HG02798 (cell line): ENCODE results near the gene DNAJC3.
"Not testable (repeated sequence)": the region's sequence is repeated elsewhere in the genome, so short reads cannot be mapped to it uniquely, and the experiment has no call there.

Experiments
- ATAC-seq: cut with Tn5 transposase; IDR thresholded peaks from one replicate; pipeline ENCODE4 v1.9.1; 2021; ENCODE audit warnings: mild to moderate bottlenecking; ENCODE audit not compliant: unreplicated experiment, poor library complexity

DNAJC3 gene

DNA sequence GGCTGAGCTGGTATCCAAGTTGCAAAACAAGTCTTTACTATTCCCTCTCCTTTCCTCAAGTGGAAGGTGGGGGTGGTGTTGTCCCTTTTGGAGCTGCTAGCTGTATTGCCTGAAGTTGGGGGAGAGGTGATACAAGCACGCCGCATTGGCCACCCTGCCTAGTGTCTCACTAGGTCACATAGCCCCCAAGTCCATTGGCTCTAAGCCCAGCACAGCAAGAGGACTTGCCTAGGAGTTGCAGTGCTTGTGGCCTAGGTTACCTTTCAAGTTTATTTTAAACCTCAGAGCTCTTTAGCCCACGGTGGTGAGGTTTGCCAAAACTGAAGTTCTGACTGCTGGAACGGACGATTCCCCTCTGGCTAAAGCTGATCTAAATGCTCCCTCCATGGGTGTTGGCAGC lies 5.3 kb upstream of the DNAJC3 start:
- ATAC-seq: no peak

DNA sequence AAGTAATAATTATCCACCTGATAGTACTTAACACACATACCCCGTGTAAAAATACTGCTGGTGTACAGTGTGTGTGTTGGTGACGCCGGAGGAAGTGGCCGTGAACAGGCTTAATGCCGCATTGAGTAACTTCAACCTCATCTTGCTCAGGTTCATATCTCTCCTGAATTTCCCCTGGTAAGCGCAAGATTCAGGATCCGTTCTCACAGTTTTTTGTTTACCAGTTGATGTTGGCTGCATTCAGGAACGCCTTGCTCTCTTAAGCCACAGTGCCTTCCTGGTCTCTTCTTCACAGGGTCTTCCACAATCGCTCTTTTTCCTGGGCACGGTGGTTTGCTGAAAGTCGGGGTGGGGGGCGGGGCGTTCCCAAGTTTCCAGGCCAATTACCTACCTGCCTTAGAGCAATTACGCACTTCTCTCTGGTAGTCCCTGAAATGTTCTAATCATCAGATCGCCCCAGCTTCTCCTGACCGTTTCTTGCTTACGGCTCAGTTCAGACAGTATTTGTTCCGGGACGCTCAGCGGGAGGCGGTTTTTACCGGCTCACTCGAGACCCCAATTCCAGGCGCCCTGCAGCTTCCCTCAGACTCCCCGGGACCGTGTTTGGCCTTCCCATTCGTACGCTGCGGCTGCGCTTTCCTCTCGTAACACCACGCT lies 706 bp upstream of the DNAJC3 start:
- ATAC-seq: no peak

DNA sequence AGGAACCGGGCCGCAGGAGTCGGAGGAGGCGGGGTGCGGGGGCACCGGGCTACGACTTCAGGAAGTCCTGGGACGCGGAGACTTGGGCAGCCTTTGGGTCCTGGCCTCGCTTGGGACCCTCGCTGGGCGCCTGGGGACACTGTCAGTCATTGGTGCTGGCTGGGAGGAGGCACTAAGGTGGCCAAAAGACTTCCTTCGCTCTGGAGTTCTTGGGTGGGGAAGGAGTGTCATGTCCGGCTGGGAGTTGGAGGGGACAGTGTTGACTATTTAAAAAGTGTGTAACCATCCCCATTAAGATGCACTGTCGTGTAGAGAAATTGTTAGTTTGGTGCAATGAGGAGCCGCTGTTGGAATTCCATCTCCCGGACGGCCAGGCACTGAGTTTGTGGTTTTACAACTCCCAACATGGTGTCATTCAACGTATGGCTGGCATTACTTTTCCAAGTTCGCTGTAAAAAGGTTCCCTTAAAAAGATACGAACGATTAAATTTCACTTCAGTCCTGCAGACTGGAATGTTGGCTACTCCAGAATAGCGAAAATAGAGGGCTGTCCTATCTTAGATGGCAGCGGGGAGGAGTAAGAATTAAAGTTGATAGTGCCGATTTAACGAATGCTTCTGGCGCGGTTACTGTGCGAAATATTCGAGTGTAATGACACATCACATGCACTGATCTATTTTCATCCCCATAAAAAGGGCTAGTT lies 776 bp downstream of the DNAJC3 start:
- ATAC-seq: no peak

DNA sequence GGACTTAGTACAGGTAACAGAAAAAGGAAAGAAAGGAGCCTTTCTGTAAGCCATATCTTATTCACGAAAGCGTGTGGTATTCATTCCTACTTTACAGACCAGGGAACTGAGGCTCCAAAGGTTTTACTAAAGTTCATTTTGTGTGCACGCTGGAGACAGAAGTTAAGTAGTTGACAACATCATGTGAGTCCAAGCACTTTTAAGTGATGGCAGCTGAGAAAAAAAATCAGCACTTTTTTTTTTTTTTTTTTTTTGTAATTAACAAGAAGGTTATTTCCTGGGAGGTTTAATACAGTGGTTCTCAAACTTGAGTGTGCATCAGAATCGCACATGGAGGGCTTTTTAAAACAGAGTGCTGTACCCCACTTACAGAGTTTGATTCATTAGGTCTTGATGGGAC lies 2.0 kb downstream of the DNAJC3 start:
- ATAC-seq: no peak

GRCh38 chr13:95679722-95680121 lies 2.8 kb downstream of the DNAJC3 start:
- ATAC-seq: no peak

DNA sequence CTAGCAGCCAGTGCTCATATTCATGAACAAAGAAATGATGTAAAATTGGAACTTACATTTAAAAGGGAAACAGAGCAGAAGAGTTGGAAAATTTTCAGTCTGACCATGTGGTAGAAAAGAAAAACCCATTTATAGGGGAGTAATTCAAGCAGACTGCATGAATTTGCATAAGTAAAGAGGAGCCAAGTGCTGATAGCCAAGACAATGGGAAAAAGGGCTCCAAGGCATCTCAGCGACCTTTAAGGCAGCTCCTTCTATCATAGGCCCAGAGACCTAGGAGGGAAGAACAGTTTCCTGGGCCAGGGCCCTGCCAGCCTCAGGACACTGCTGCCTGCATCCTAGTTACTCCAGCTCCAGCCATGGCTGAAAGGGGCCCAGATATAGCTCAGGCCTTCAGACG lies 7.5 kb downstream of the DNAJC3 start:
- no peak for ATAC-seq

DNA sequence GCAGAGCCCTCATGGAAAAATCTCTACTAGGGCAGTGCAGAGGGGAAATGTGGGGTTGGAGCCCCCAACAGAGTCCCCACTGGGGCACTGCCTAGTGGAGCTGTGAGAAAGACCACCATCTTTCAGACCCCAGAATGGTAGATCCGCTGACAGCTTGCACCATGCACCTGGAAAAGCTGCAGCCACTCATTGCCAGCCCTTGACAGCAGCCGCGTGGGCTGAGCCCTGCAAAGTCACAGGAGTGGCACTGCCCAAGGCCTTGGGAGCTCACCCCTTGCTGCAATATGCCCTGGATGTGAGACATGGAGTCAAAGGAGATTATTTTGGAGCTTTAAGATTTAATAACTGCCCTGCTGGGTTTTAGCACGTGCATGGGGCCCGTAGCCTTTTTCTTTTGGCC lies 8.0 kb downstream of the DNAJC3 start:
- not testable (repeated sequence) for ATAC-seq

GRCh38 chr13:95689582-95689926 lies 12.6 kb downstream of the DNAJC3 start:
- ATAC-seq: no peak

DNA sequence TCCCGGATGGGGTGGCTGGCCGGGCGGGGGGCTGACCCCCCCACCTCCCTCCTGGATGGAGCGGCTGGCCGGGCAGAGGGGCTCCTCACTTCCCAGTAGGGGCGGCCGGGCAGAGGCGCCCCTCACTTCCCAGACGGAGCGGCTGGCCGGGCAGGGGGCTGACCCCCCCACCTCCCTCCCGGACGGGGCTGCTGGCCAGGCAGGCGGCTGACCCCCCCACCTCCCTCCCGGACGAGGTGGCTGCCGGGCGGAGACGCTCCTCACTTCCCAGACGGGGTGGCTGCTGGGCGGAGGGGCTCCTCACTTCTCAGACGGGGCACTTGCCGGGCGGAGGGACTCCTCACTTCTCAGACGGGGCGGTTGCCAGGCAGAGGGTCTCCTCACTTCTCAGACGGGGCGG lies 14.0 kb downstream of the DNAJC3 start:
- ATAC-seq: not testable (repeated sequence)

DNA sequence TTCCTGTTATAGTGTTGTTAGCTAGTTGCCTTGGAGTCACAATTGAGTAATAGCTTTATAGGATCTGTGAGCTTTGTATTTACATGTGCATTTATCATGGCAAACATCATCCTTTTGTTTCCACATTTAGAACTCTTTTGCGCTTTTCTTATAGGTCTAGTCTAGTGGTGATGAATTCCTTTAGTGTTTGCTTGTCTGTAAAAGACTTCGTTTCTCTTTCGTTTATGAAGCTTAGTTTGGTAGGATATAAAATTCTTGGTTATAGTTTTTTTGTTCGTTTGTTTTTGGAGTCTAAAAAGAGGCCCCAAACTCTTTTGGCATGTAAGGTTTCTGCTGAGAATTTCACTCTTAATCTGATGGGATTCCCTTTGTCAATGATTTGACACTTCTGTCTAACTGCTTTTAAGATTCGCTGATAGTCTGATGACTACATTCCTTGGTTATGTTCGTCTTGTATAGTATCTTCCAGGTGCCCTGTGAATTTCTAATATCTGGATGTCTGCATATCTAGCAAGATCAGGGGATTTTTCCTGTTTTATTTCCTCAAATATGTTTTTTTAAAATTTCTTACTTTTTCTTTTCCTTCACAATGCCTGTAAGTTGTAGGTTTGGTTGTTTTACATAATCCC lies 20.2 kb downstream of the DNAJC3 start:
- no peak for ATAC-seq

DNA sequence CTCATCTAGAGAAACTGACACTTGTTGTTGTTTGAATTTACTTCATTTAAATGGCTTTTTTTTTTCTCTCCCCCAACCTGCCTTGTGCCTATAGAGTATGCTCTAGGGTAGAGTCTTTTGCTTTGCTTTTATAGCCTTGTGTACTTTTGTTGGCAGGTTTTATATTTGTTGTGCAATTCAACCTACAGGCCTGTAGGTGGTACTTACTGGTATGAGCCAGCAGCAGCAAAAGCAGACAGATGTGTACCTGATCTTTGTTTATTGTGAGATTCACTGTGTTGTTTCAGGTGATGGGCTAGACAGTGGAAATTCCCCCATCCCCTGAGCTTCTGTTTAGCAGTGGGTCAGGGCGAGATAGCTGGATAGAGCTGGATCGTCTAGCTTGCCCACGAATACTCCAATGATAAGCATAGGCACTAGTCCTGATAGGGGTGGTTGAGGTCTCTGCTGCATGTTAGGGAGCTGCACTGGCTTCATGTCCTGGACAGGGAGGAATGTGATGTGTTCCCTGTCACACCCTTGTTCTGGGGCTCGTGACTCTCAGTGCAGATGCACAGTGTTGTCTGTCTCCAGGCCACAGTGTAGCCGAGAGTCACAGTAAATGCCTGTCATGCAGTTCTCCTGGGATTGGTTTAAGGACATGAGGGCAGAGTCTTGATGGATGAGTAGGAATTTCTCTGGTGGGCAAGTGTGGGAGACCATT lies 21.3 kb downstream of the DNAJC3 start:
- no peak for ATAC-seq

- no peak for ATAC-seq
Measured at GRCh38 chr13:95703576-95703975, 26.6 kb downstream of the DNAJC3 start.

DNA sequence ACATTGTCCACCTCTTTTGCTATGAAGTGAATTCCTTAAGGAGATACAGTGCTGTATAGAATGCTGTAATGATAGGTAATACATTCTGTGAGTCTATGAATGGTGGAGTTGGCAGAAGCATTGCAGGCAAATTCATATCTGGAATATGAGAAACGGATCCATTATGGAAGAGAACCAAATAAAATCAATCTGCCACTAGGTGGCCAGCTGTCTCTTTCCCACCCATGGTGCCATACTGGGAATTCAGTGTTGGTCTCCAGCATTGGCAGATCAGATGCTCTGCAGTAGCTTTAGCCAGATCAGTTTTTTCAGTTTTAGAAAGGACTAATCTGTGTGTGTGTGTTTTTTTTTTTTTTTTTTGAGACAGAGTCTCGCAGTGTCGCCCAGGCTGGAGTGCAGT lies 27.6 kb downstream of the DNAJC3 start:
- no peak for ATAC-seq

- no peak for ATAC-seq
Measured at GRCh38 chr13:95706356-95706755, 29.4 kb downstream of the DNAJC3 start.

- no peak for ATAC-seq
Measured at GRCh38 chr13:95707035-95707434, 30.1 kb downstream of the DNAJC3 start.

- ATAC-seq: no peak
Measured at GRCh38 chr13:95707442-95708390, 30.8 kb downstream of the DNAJC3 start.

- no peak for ATAC-seq
Measured at GRCh38 chr13:95708391-95708774, 31.4 kb downstream of the DNAJC3 start.

DNA sequence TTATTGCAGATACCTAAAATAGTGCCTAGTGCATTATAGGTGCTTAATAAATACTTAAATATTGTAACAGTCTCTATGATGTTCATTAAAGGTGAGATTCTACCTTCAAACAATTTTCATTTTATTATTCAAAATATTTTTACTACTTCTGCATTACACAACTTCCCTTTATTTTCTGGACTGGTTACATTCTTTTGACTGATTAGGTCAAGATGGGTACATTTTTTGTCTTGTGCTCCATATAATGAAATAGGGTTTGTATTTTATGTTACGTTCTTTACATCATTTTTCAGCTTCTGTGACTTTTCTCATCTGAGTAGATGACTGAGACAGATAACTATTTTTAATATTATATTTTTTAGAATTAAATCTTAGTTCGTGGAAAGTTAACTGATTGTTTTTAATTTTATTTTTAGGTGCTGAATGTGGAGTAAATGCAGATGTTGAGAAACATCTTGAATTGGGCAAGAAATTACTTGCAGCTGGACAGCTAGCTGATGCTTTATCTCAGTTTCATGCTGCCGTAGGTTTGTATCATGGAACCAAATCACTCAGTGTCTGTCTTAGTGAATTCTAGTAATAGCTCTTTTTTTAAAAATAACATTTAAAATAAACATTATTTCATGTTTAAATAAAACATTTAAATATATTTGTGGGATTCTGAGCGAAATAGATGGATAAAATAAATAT lies 32.0 kb downstream of the DNAJC3 start:
- no peak for ATAC-seq

DNA sequence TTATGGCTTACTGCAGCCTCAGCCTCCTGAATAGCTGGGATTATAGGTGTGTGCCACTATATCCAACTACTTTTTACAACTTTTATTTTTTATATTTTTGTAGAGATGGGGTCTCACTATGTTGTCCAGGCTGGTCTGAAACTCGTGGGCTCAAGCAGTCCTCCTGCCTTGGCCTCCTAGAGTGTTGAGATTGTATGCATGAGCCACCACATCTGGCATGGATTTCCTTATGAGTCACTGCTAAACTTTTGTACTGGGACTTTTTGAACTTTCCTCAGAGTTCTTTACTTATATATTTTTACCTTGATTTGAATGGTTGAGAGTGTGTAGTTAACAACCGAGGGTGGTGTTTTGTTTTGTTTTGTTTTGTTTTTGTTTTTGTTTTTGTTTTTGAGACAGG lies 33.4 kb downstream of the DNAJC3 start:
- no peak for ATAC-seq

DNA sequence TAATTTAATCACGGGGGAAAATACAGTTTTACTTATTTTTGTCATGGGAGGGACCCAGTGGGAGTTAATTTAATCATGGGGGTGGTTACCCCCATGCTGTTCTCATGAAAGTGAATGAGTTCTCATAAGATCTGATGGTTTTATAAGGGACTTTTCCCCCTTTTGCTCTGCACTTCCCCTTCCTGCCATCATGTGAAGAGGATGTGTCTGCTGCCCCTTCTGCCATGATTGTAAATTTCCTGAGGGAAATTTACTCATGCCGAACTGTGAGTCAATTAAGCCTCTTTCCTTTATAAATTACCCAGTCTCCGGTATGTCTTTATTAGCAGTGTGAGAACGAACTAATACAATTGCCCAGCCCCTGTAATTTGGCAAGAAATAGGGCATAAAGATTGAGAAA lies 35.9 kb downstream of the DNAJC3 start:
- not testable (repeated sequence) for ATAC-seq
